ENCODE data around the gene KRTAP4-4.

The KRTAP4-4 gene

DNA sequence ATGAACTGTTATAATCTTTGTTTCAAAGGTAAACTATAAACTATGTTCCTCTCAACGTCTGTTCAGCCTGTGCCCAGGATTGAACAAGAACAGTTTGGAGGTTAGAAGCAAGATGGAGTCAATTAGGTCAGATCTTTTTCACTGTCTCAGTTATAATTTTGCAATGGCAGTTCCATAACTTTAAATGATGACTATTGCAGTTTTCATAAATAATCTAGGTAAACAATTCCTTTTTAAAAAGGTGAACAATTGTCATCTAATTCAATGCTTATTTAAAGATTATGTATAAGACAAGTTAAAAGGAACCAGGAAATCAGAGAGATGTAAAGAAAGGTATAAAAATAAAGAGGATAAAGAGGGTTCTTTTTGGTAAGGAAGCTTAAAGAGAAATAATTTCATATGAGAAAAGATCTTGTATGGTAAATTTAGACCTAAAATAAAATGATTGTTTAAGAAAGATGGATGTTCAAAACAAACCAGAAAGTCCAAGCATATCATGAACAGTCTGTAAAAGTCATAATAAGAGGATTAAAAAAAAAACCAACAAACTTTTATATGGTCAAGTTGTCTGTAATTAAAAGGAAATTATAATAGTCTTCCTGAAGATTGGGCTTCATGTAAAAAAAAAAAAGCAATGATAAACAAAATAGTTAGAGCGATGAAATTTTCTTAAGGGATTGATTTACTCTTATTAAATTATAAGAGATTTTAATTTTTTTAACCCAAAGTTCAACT is 49.2 kb downstream of the KRTAP4-4 start:
- no peak for DNase-seq (ENCODE audit: low read depth in 1 of 2, low spot score in 1 of 2)
